KMS-11 (cell line): Measurements from ENCODE around the gene CRIM1.

Experiments
- H2AFZ ChIP-seq: fragments of 200-600 bp; sonication (generic); 2 replicates; pipeline ENCODE4 v1.6.1; 2016; ENCODE audit warnings: antibody characterized with exemption, mixed run types, low read depth
- H3K27ac ChIP-seq: fragments of 200-600 bp; sonication (generic); 2 replicates; pipeline ENCODE4 v1.6.1; 2016; ENCODE audit warnings: mild to moderate bottlenecking, mixed run types
- H3K27me3 ChIP-seq: fragments of 200-600 bp; sonication (generic); 2 replicates; pipeline ENCODE4 v1.6.1; 2017; ENCODE audit warnings: mild to moderate bottlenecking, low read depth, mixed run types, moderate library complexity; ENCODE audit not compliant: insufficient read depth
- H3K36me3 ChIP-seq: fragments of 200-600 bp; sonication (generic); 2 replicates; pipeline ENCODE4 v1.6.1; 2017; ENCODE audit warnings: mild to moderate bottlenecking, mixed run types; ENCODE audit not compliant: insufficient read depth
- H3K4me1 ChIP-seq: fragments of 200-600 bp; sonication (generic); 2 replicates; pipeline ENCODE4 v1.6.1; 2016; ENCODE audit warnings: mild to moderate bottlenecking, low read depth, mixed run types; ENCODE audit not compliant: poor library complexity, severe bottlenecking
- H3K4me2 ChIP-seq: fragments of 200-600 bp; sonication (generic); 2 replicates; pipeline ENCODE4 v1.7.0; 2016; ENCODE audit warnings: mild to moderate bottlenecking, mixed run types
- H3K4me3 ChIP-seq: fragments of 200-600 bp; sonication (generic); IDR thresholded peaks from 2 replicates; pipeline ENCODE4 v1.6.1; 2017; ENCODE audit warnings: low read depth, low read length, mixed read lengths; ENCODE audit not compliant: insufficient read depth
- H3K79me2 ChIP-seq: fragments of 200-600 bp; sonication (generic); 2 replicates; pipeline ENCODE4 v1.6.1; 2016; ENCODE audit warnings: low read depth, mixed run types; ENCODE audit not compliant: insufficient read depth
- H3K9ac ChIP-seq: fragments of 200-600 bp; sonication (generic); 2 replicates; pipeline ENCODE4 v1.6.1; 2016; ENCODE audit warnings: mild to moderate bottlenecking, mixed run types
- H4K20me1 ChIP-seq: fragments of 200-600 bp; sonication (generic); 2 replicates; pipeline ENCODE4 v1.6.1; 2016; ENCODE audit warnings: mild to moderate bottlenecking, mixed run types; ENCODE audit not compliant: insufficient read depth
- CTCF ChIP-seq: fragments of 200-600 bp; sonication (generic); conservative IDR thresholded peaks from 2 replicates; pipeline ENCODE4 v1.6.1; 2017; ENCODE audit warnings: low read depth, mild to moderate bottlenecking, antibody characterized with exemption, low read length, moderate library complexity, mixed read lengths

The CRIM1 gene

GRCh38 chr2:36352701-36353100 lies 2.9 kb upstream of the CRIM1 start:
- Histone ChIP-seq H3K27ac (no peak overlapping the region), H3K79me2 (peaks cover 11% of the 10 kb centered on the region; the same call in 1 of the 2 replicates), H3K36me3 (no peaks in the 10 kb centered on the region), H3K4me1 (peaks cover 14% of the 10 kb centered on the region), H3K4me2 (no peak overlapping the region), H2AFZ (no peak overlapping the region), H4K20me1 (no peaks in the 10 kb centered on the region), H3K4me3 (no peak overlapping the region), H3K9ac (no peak overlapping the region), H3K27me3 (no peaks in the 10 kb centered on the region)
- no peak; the same call in 1 of the 2 replicates for TF ChIP-seq CTCF

GRCh38 chr2:36354811-36355150 lies 797 bp upstream of the CRIM1 start:
- no peak overlapping the region for H3K4me3 ChIP-seq
- no peak overlapping the region for H3K27ac ChIP-seq
- TF ChIP-seq CTCF = no peak
- H3K36me3 ChIP-seq = no peaks in the 10 kb centered on the region
- H3K4me1 ChIP-seq = peaks cover 31% of the 10 kb centered on the region
- H3K79me2 ChIP-seq = peaks cover 30% of the 10 kb centered on the region
- H3K9ac ChIP-seq = no peak overlapping the region
- peaks cover 9% of the 10 kb centered on the region; the same call in 1 of the 2 replicates for H4K20me1 ChIP-seq
- no peaks in the 10 kb centered on the region for H3K27me3 ChIP-seq
- no peak overlapping the region for H3K4me2 ChIP-seq
- no peak overlapping the region for H2AFZ ChIP-seq

- H3K4me1 ChIP-seq = peaks cover 35% of the 10 kb centered on the region
- peak overlapping the region; percentile 56; the same call in 1 of the 2 replicates for H2AFZ ChIP-seq
- H3K9ac ChIP-seq = peak overlapping the region; percentile 85
- no peaks in the 10 kb centered on the region for H3K27me3 ChIP-seq
- H3K36me3 ChIP-seq = no peaks in the 10 kb centered on the region
- TF ChIP-seq CTCF = no peak
- peaks cover 9% of the 10 kb centered on the region; the same call in 1 of the 2 replicates for H4K20me1 ChIP-seq
- no peak overlapping the region for H3K4me3 ChIP-seq
- H3K27ac ChIP-seq = peak overlapping the region; percentile 26; the same call in 1 of the 2 replicates
- peaks cover 41% of the 10 kb centered on the region for H3K79me2 ChIP-seq
- peak overlapping the region; percentile 61; the same call in 1 of the 2 replicates for H3K4me2 ChIP-seq
Measured at GRCh38 chr2:36355890-36356297, 316 bp downstream of the CRIM1 start.

GRCh38 chr2:36356298-36356989 lies 866 bp downstream of the CRIM1 start:
- H3K27ac ChIP-seq = peak overlapping the region; percentile 26

More at GRCh38 chr2:36356298-36356989, 866 bp downstream of the CRIM1 start:
- Histone ChIP-seq H3K4me1 (peaks cover 35% of the 10 kb centered on the region), H3K79me2 (peaks cover 47% of the 10 kb centered on the region), H3K27me3 (no peaks in the 10 kb centered on the region), H3K4me3 (peak overlapping the region; percentile 12), H3K4me2 (peak overlapping the region; percentile 61), H3K36me3 (no peaks in the 10 kb centered on the region), H3K9ac (peak overlapping the region; percentile 85), H4K20me1 (peaks cover 9% of the 10 kb centered on the region; the same call in 1 of the 2 replicates), H2AFZ (peak overlapping the region; percentile 68)
- TF ChIP-seq CTCF = no peak
